Nephron (organoid): ENCODE measurements around the gene SMIM31.

Experiments
- H3K27ac Mint-ChIP-seq, 3 experiments: 2 replicates each; pipeline ENCODE4 v1.8.0; 2020; ENCODE audit warnings: mixed read lengths in 3 of 3, mild to moderate bottlenecking in 2 of 3, moderate library complexity in 1 of 3
- H3K27me3 Mint-ChIP-seq: 2 replicates; pipeline ENCODE4 v1.8.0; 2021; ENCODE audit warnings: low read depth, mild to moderate bottlenecking, moderate library complexity, mixed read lengths
- H3K36me3 Mint-ChIP-seq: 2 replicates; pipeline ENCODE4 v1.8.0; 2020; ENCODE audit warnings: low read depth, mixed read lengths
- H3K4me1 Mint-ChIP-seq: 2 replicates; pipeline ENCODE4 v1.8.0; 2020; ENCODE audit warnings: mixed read lengths
- H3K4me3 Mint-ChIP-seq, 3 experiments: 2 replicates each; pipeline ENCODE4 v1.8.0; 2020; ENCODE audit warnings: mild to moderate bottlenecking in 3 of 3, mixed read lengths in 3 of 3, moderate library complexity in 2 of 3
- H3K9me3 Mint-ChIP-seq: 2 replicates; pipeline ENCODE4 v1.8.0; 2020; ENCODE audit warnings: mixed read lengths
- CTCF ChIP-seq, 3 experiments: fragments of 200-600 bp; sonication (generic); IDR thresholded peaks; one replicate each; pipeline ENCODE4 v1.5.0; 2021; ENCODE audit warnings: antibody characterized with exemption in 3 of 3; ENCODE audit not compliant: unreplicated experiment in 3 of 3

Gene SMIM31

GRCh38 chr4:164846566-164846965, 92.6 kb downstream of the SMIM31 start:
- TF ChIP-seq CTCF (IDR thresholded peaks at IDR 0.05; ENCODE audit: unreplicated experiment in 3 of 3): no peak
- no peaks in the 10 kb centered on the region for H3K36me3 Mint-ChIP-seq
- no peaks in the 10 kb centered on the region for H3K4me1 Mint-ChIP-seq
- peak overlapping the region in 1 of 3 experiments; percentile 37 for H3K27ac Mint-ChIP-seq
- peaks cover 5% of the 10 kb centered on the region for H3K27me3 Mint-ChIP-seq
- H3K9me3 Mint-ChIP-seq: no peaks in the 10 kb centered on the region
- H3K4me3 Mint-ChIP-seq: no peak overlapping the region

- H3K4me1 Mint-ChIP-seq: no peaks in the 10 kb centered on the region
- no peak overlapping the region for H3K4me3 Mint-ChIP-seq
- H3K27me3 Mint-ChIP-seq: peaks cover 7% of the 10 kb centered on the region
- no peaks in the 10 kb centered on the region for H3K36me3 Mint-ChIP-seq
- H3K9me3 Mint-ChIP-seq: no peaks in the 10 kb centered on the region
- TF ChIP-seq CTCF (IDR thresholded peaks at IDR 0.05; ENCODE audit: unreplicated experiment in 3 of 3): no peak
- H3K27ac Mint-ChIP-seq: peak overlapping the region; percentile 44 to 76 (median 49)
Measured at GRCh38 chr4:164847016-164847415, 93.1 kb downstream of the SMIM31 start.

- no peaks in the 10 kb centered on the region for H3K36me3 Mint-ChIP-seq
- TF ChIP-seq CTCF (IDR thresholded peaks at IDR 0.05; ENCODE audit: unreplicated experiment in 3 of 3): no peak
- H3K4me1 Mint-ChIP-seq: no peaks in the 10 kb centered on the region
- peaks cover 7% of the 10 kb centered on the region for H3K27me3 Mint-ChIP-seq
- no peak overlapping the region for H3K4me3 Mint-ChIP-seq
- H3K9me3 Mint-ChIP-seq: peaks cover 3% of the 10 kb centered on the region
- H3K27ac Mint-ChIP-seq: peak overlapping the region in 1 of 3 experiments; percentile 17
Measured at GRCh38 chr4:164847967-164848649, 94.2 kb downstream of the SMIM31 start.
